HCT116 (cell line): ENCODE data around the gene STX2. TPM values are rescaled to one million over a fixed set of nuclear protein-coding genes. Genes with fewer than 3 reads are reported as not detected.

Experiments used
- ATAC-seq: fragments of 200-7000 bp; cut with Tn5 transposase; 2 replicates; pipeline ENCODE4 v1.9.1; 2020; ENCODE audit warnings: mild to moderate bottlenecking, moderate library complexity
- BruUV-seq: library from RNA; stranded (reverse); fragments of 400-500 nt; replicated peaks from 2 replicates; lab custom pipeline; 2021; lab: Mats Ljungman, UMichigan
- CTCF ChIA-PET: fragments of 300-600 bp; sonication (Branson Sonifier 250); formaldehyde crosslinking; loops from one replicate; lab custom pipeline; 2021; ENCODE audit warnings: antibody characterized with exemption; lab: Charles Lee
- POLR2A ChIA-PET: fragments of 300-600, 350-600 bp; sonication (Branson Sonifier 250); formaldehyde crosslinking; loops from one replicate; lab custom pipeline; 2021; ENCODE audit warnings: antibody characterized with exemption; lab: Charles Lee
- RAD21 ChIA-PET, 2 experiments: fragments of 300-600 bp; sonication (Branson Sonifier 250); formaldehyde crosslinking; loops; one replicate each; lab custom pipeline; 2023; ENCODE audit warnings: low total read pairs in 2 of 2; ENCODE audit not compliant: uncharacterized antibody in 2 of 2, unreplicated experiment in 2 of 2, low non-redundant PET in 1 of 2; lab: Charles Lee
- DNase-seq: peaks from one replicate; pipeline ENCODE4 v3.0.0-alpha.2; 2010; ENCODE audit warnings: low read depth, low spot score
- H2AFZ ChIP-seq: fragments of 200-600 bp; shearing (Covaris generic), sonication (generic); 2 replicates; pipeline ENCODE4 v1.6.1; 2017; ENCODE audit warnings: low read depth, mixed run types, mixed read lengths, antibody characterized with exemption, low read length; ENCODE audit not compliant: poor library complexity, severe bottlenecking
- H3K27ac ChIP-seq: 2 replicates; pipeline ENCODE4 v1.5.1; 2012; ENCODE audit warnings: low read depth, low read length
- H3K27me3 ChIP-seq: fragments of 200-600 bp; sonication (generic); 2 replicates; pipeline ENCODE4 v1.6.1; 2016; ENCODE audit warnings: mixed run types, low read length, mixed read lengths; ENCODE audit not compliant: insufficient read depth
- H3K36me3 ChIP-seq, 2 experiments: fragments of 200-500 bp in 1 of 2; fragments of 200-600 bp in 1 of 2; sonication (Bioruptor generic) in 1 of 2; sonication (generic) in 1 of 2; 2 replicates each; pipeline versions ENCODE4 v1.5.1 to v1.6.1; 2014 to 2016; ENCODE audit warnings: low read length in 2 of 2, inconsistent platforms in 1 of 2, mixed read lengths in 1 of 2, mixed run types in 1 of 2; ENCODE audit not compliant: insufficient read depth in 2 of 2, control insufficient read depth in 1 of 2
- H3K4me1 ChIP-seq, 2 experiments: fragments of 200-600 bp in 1 of 2; sonication (generic) in 1 of 2; 2 replicates each; pipeline versions ENCODE4 v1.5.1 to v1.6.1; 2012 to 2017; ENCODE audit warnings: low read length in 2 of 2, inconsistent platforms in 1 of 2, mild to moderate bottlenecking in 1 of 2, mixed read lengths in 1 of 2, mixed run types in 1 of 2, moderate library complexity in 1 of 2; ENCODE audit not compliant: insufficient read depth in 2 of 2, control insufficient read depth in 1 of 2
- H3K4me2 ChIP-seq: fragments of 200-600 bp; sonication (generic); 2 replicates; pipeline ENCODE4 v1.6.1; 2017; ENCODE audit warnings: mixed run types, low read length, mixed read lengths
- H3K4me3 ChIP-seq, 2 experiments: fragments of 200-600 bp in 1 of 2; sonication (generic) in 1 of 2; replicated peaks in 1 of 2; 2 replicates each; pipeline ENCODE4 v1.5.1; 2011 to 2016; ENCODE audit warnings: low read length in 2 of 2, control low read depth in 1 of 2, low read depth in 1 of 2, mild to moderate bottlenecking in 1 of 2, mixed read lengths in 1 of 2, mixed run types in 1 of 2
- H3K79me2 ChIP-seq: fragments of 200-600 bp; sonication (generic); 2 replicates; pipeline ENCODE4 v1.6.1; 2017; ENCODE audit warnings: mild to moderate bottlenecking, mixed run types, low read length, moderate library complexity, mixed read lengths; ENCODE audit not compliant: insufficient read depth
- H3K9ac ChIP-seq: fragments of 200-600 bp; sonication (generic); 2 replicates; pipeline ENCODE4 v1.6.1; 2016; ENCODE audit warnings: low read length, mixed read lengths
- H3K9me2 ChIP-seq: fragments of 200-600 bp; sonication (generic), shearing (Covaris generic); 2 replicates; pipeline ENCODE4 v1.6.1; 2017; ENCODE audit warnings: mixed run types, mild to moderate bottlenecking, moderate library complexity; ENCODE audit not compliant: insufficient read depth
- H3K9me3 ChIP-seq, 2 experiments: fragments of 200-500 bp in 1 of 2; fragments of 200-600 bp in 1 of 2; sonication (Bioruptor generic) in 1 of 2; sonication (generic) in 1 of 2; 2 replicates each; pipeline ENCODE4 v1.6.1; 2014 to 2017; ENCODE audit warnings: low read length in 2 of 2, mixed read lengths in 2 of 2, inconsistent platforms in 1 of 2, low read depth in 1 of 2, mild to moderate bottlenecking in 1 of 2, mixed run types in 1 of 2, moderate library complexity in 1 of 2; ENCODE audit not compliant: control insufficient read depth in 1 of 2, insufficient read depth in 1 of 2
- H4K20me1 ChIP-seq: fragments of 200-600 bp; sonication (generic), shearing (Covaris generic); 2 replicates; pipeline ENCODE4 v1.6.1; 2017; ENCODE audit warnings: mixed run types, mild to moderate bottlenecking, moderate library complexity; ENCODE audit not compliant: insufficient read depth
- CBX3 ChIP-seq: IDR thresholded peaks from 2 replicates; pipeline ENCODE4 v1.6.1; 2012; ENCODE audit warnings: low read depth
- CEBPB ChIP-seq: IDR thresholded peaks from 2 replicates; pipeline ENCODE4 v1.6.1; 2012; ENCODE audit warnings: low read depth
- EGR1 ChIP-seq: IDR thresholded peaks from 2 replicates; pipeline ENCODE4 v1.6.1; 2012; ENCODE audit warnings: low read depth
- ELF1 ChIP-seq: IDR thresholded peaks from 2 replicates; pipeline ENCODE4 v1.6.1; 2012; ENCODE audit warnings: low read depth, borderline replicate concordance
- EZH2 ChIP-seq: fragments of 200-600 bp; sonication (generic); IDR thresholded peaks from 2 replicates; pipeline ENCODE4 v1.6.1; 2017; ENCODE audit warnings: antibody characterized with exemption, mixed run types
- FOSL1 ChIP-seq: IDR thresholded peaks from 2 replicates; pipeline ENCODE4 v1.6.1; 2012; ENCODE audit warnings: low read depth
- JUND ChIP-seq: IDR thresholded peaks from 2 replicates; pipeline ENCODE4 v1.6.1; 2012
- POLR2A ChIP-seq: IDR thresholded peaks from 2 replicates; pipeline ENCODE4 v1.7.0; 2011; ENCODE audit warnings: borderline replicate concordance; ENCODE audit not compliant: insufficient read depth, insufficient read length; ENCODE audit errors: extremely low read depth
- RAD21 ChIP-seq: IDR thresholded peaks from 2 replicates; pipeline ENCODE4 v1.6.1; 2012; ENCODE audit warnings: low read depth, mild to moderate bottlenecking
- SP1 ChIP-seq: IDR thresholded peaks from 2 replicates; pipeline ENCODE4 v1.6.1; 2012; ENCODE audit warnings: low read depth
- SRF ChIP-seq: IDR thresholded peaks from 2 replicates; pipeline ENCODE4 v1.6.1; 2012; ENCODE audit warnings: low read depth
- TCF7L2 ChIP-seq: IDR thresholded peaks from 2 replicates; pipeline ENCODE4 v1.7.0; 2011; ENCODE audit warnings: borderline replicate concordance, inconsistent platforms; ENCODE audit not compliant: insufficient read depth, insufficient read length; ENCODE audit errors: extremely low read depth
- YY1 ChIP-seq: IDR thresholded peaks from 2 replicates; pipeline ENCODE4 v1.6.1; 2011; ENCODE audit warnings: low read length, low read depth, moderate library complexity, mild to moderate bottlenecking; ENCODE audit not compliant: insufficient replicate concordance; ENCODE audit errors: extremely low read depth
- intact Hi-C: fragments of 100-400 bp; cut with micrococcal nuclease; formaldehyde crosslinking; loops from 2 replicates; pipeline ENCODE4 v1.10.0; 2022
- total RNA-seq: library from RNA; stranded (reverse); gene quantifications from one replicate; pipeline ENCODE4 v1.2.1, GENCODE V29; 2021; ENCODE audit not compliant: unreplicated experiment
- TF ChIP-seq, protein P1 (sequence below): IDR thresholded peaks from 2 replicates; pipeline ENCODE4 v1.6.1; 2012
- TF ChIP-seq, protein P2 (sequence below), 3 experiments: fragments of 200-600 bp in 1 of 3; sonication (generic) in 1 of 3; IDR thresholded peaks in 2 of 3; conservative IDR thresholded peaks in 1 of 3; 2 replicates each; pipeline ENCODE4 v1.5.1; 2012 to 2017; ENCODE audit warnings: low read depth in 2 of 3, low read length in 2 of 3, antibody characterized with exemption in 1 of 3, borderline replicate concordance in 1 of 3, control low read depth in 1 of 3, mild to moderate bottlenecking in 1 of 3, mixed read lengths in 1 of 3, mixed run types in 1 of 3, moderate library complexity in 1 of 3; ENCODE audit not compliant: insufficient read depth in 1 of 3
- TF ChIP-seq, protein P3 (sequence below): IDR thresholded peaks from 2 replicates; pipeline ENCODE4 v1.6.1; 2011; ENCODE audit warnings: mild to moderate bottlenecking, low read length, moderate library complexity; ENCODE audit not compliant: insufficient replicate concordance; ENCODE audit errors: extremely low read depth
- TF ChIP-seq, protein P4 (sequence below): IDR thresholded peaks from 2 replicates; pipeline ENCODE4 v1.6.1; 2012; ENCODE audit warnings: low read depth
- TF ChIP-seq, protein P5 (sequence below): IDR thresholded peaks from 2 replicates; pipeline ENCODE4 v1.6.1; 2012

The STX2 gene
- total RNA-seq, 1 experiment from 2014 or later: 19.2 TPM

DNA sequence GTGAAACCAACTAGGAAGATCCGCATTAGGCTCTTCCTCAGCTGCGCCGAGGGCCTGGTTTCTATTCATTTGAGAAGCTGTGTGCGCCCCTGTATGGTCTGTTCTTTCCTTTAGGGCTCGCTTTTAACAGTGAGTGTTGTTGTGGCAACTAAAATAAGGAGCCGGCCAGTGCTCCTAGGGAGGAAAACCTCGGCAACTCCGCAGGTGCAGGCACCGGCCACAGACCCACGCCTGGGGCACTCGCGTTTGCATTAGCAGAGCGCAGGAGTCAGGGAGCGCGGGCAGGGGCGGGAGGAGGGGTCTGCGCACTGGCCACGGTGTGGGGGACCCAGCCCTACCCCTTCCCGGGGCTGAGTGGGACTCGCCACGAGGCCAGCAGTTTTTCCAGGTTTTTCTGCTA is 50.5 kb downstream of the STX2 start:
- no peak for TF ChIP-seq SP1
- no peak for TF ChIP-seq RAD21
- no peak for TF ChIP-seq CBX3
- TF ChIP-seq YY1: no peak
- TF ChIP-seq, protein P1, sequence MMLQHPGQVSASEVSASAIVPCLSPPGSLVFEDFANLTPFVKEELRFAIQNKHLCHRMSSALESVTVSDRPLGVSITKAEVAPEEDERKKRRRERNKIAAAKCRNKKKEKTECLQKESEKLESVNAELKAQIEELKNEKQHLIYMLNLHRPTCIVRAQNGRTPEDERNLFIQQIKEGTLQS: no peak
- no peak for TF ChIP-seq ELF1
- TF ChIP-seq, protein P2, sequence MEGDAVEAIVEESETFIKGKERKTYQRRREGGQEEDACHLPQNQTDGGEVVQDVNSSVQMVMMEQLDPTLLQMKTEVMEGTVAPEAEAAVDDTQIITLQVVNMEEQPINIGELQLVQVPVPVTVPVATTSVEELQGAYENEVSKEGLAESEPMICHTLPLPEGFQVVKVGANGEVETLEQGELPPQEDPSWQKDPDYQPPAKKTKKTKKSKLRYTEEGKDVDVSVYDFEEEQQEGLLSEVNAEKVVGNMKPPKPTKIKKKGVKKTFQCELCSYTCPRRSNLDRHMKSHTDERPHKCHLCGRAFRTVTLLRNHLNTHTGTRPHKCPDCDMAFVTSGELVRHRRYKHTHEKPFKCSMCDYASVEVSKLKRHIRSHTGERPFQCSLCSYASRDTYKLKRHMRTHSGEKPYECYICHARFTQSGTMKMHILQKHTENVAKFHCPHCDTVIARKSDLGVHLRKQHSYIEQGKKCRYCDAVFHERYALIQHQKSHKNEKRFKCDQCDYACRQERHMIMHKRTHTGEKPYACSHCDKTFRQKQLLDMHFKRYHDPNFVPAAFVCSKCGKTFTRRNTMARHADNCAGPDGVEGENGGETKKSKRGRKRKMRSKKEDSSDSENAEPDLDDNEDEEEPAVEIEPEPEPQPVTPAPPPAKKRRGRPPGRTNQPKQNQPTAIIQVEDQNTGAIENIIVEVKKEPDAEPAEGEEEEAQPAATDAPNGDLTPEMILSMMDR (IDR thresholded peaks at IDR 0.05 in 2 of 3, conservative IDR thresholded peaks at IDR 0.05 in 1 of 3; ENCODE audit: borderline replicate concordance in 1 of 3, insufficient read depth in 1 of 3, low read depth in 2 of 3, low read length in 2 of 3): no peak
- TF ChIP-seq POLR2A: no peak
- TF ChIP-seq JUND: no peak
- TF ChIP-seq TCF7L2: no peak
- TF ChIP-seq EGR1: no peak
- TF ChIP-seq CEBPB: no peak
- TF ChIP-seq, protein P3, sequence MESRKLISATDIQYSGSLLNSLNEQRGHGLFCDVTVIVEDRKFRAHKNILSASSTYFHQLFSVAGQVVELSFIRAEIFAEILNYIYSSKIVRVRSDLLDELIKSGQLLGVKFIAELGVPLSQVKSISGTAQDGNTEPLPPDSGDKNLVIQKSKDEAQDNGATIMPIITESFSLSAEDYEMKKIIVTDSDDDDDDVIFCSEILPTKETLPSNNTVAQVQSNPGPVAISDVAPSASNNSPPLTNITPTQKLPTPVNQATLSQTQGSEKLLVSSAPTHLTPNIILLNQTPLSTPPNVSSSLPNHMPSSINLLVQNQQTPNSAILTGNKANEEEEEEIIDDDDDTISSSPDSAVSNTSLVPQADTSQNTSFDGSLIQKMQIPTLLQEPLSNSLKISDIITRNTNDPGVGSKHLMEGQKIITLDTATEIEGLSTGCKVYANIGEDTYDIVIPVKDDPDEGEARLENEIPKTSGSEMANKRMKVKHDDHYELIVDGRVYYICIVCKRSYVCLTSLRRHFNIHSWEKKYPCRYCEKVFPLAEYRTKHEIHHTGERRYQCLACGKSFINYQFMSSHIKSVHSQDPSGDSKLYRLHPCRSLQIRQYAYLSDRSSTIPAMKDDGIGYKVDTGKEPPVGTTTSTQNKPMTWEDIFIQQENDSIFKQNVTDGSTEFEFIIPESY: no peak
- TF ChIP-seq, protein P4, sequence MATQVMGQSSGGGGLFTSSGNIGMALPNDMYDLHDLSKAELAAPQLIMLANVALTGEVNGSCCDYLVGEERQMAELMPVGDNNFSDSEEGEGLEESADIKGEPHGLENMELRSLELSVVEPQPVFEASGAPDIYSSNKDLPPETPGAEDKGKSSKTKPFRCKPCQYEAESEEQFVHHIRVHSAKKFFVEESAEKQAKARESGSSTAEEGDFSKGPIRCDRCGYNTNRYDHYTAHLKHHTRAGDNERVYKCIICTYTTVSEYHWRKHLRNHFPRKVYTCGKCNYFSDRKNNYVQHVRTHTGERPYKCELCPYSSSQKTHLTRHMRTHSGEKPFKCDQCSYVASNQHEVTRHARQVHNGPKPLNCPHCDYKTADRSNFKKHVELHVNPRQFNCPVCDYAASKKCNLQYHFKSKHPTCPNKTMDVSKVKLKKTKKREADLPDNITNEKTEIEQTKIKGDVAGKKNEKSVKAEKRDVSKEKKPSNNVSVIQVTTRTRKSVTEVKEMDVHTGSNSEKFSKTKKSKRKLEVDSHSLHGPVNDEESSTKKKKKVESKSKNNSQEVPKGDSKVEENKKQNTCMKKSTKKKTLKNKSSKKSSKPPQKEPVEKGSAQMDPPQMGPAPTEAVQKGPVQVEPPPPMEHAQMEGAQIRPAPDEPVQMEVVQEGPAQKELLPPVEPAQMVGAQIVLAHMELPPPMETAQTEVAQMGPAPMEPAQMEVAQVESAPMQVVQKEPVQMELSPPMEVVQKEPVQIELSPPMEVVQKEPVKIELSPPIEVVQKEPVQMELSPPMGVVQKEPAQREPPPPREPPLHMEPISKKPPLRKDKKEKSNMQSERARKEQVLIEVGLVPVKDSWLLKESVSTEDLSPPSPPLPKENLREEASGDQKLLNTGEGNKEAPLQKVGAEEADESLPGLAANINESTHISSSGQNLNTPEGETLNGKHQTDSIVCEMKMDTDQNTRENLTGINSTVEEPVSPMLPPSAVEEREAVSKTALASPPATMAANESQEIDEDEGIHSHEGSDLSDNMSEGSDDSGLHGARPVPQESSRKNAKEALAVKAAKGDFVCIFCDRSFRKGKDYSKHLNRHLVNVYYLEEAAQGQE: no peak
- TF ChIP-seq, protein P5, sequence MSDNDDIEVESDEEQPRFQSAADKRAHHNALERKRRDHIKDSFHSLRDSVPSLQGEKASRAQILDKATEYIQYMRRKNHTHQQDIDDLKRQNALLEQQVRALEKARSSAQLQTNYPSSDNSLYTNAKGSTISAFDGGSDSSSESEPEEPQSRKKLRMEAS: no peak
- no peak for TF ChIP-seq EZH2
- no peak for TF ChIP-seq FOSL1
- no peak for TF ChIP-seq SRF
- TF ChIP-seq, all 23 proteins: peak for 0
- ATAC-seq (no peak), DNase-seq (no peak)
- Histone ChIP-seq H3K4me1 (no peaks in the 10 kb centered on the region), H3K9ac (no peak overlapping the region), H3K4me2 (no peak overlapping the region), H3K9me2 (no peaks in the 10 kb centered on the region), H3K36me3 (no peaks in the 10 kb centered on the region; a peak in 2 of 4 replicates), H3K79me2 (no peaks in the 10 kb centered on the region), H3K27me3 (no peaks in the 10 kb centered on the region), H3K4me3 (no peak overlapping the region), H4K20me1 (no peaks in the 10 kb centered on the region), H3K9me3 (no peaks in the 10 kb centered on the region), H2AFZ (no peak overlapping the region), H3K27ac (no peak overlapping the region)
- RAD21 ChIA-PET: no interaction called here
- CTCF ChIA-PET: no interaction called here
- intact Hi-C loops: no loop called here
- POLR2A ChIA-PET: no interaction called here
- no TSS peak for BruUV-seq
